A549 treated with dexamethasone at 1 μM for 4 hours (cell line): ENCODE results near the gene TNNT1. TPM values are rescaled to one million over a fixed set of nuclear protein-coding genes. Genes with fewer than 3 reads are reported as not detected.

Experiments used
- total RNA-seq: library from RNA; stranded (reverse); fragments of 200-300 nt; extraction: Qiagen RNA extraction; gene quantifications from 5 replicates; pipeline ENCODE4 v1.2.3, GENCODE V29; 2022

The TNNT1 gene
- total RNA-seq = 124 to 145 TPM (median 127 TPM) in 5 replicates

GRCh38 chr19:55149078-55150003, at the start of gene TNNT1:
TSS of gene TNNT1 (minus strand) at chr19:55149206. CDS start at chr19:55147157, 2,049 bp downstream.

DNA sequence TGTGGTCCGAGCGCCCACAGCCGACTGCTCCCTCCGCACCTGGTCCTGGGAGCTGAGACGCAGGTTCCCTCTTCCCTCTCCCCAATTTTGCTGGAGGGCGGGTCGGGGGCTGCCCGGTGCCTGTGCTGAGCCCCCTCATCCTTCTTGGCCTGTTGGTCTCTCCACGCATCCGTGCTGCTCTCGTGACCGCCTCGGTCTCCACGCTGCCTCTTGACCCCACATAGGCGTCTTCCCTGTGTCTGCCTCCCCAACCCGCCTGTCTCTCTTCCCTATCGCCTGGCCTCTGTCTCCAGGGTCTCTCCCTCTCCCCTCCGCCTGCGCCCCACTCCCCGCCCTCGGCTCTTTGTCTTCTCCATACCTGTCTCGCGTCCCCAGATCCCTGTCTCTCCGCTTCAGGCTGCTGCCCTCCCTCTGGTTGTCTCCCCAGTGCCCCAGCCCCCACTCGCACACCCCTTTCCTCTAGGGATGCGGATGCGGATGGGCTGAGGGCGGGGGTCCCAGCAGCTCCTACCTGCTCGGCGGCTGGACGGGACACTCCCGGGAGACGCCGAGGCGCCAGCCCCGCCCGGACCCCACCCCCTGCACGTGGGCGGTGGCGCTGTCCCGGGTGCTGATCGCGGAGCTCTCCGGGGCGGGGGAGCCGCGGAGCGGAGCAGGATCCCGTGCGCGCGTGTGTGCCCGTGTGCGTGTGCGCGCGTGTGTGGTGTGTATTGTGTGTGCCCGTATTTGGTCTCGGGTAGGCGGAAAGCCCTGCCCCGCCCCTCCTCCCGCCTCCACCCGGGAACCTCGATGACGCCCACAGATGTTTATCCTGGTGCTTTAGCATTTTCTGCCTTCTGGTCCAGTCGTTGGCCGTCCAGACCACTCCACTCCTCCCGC, 30.8 kb upstream of the TNNT1 start, which contains the start of gene SYT5:
Gene SYT5, minus strand, starts transcription at position 684 of the 879 bp plus-strand sequence. CDS start 1,248 bp downstream, outside the sequence.

GRCh38 chr19:55166530-55167268, 17.7 kb upstream of the TNNT1 start, which contains the start of gene DNAAF3:
TSS of gene DNAAF3 (minus strand) at chr19:55166613. CDS start at chr19:55166413, 200 bp downstream.

DNA sequence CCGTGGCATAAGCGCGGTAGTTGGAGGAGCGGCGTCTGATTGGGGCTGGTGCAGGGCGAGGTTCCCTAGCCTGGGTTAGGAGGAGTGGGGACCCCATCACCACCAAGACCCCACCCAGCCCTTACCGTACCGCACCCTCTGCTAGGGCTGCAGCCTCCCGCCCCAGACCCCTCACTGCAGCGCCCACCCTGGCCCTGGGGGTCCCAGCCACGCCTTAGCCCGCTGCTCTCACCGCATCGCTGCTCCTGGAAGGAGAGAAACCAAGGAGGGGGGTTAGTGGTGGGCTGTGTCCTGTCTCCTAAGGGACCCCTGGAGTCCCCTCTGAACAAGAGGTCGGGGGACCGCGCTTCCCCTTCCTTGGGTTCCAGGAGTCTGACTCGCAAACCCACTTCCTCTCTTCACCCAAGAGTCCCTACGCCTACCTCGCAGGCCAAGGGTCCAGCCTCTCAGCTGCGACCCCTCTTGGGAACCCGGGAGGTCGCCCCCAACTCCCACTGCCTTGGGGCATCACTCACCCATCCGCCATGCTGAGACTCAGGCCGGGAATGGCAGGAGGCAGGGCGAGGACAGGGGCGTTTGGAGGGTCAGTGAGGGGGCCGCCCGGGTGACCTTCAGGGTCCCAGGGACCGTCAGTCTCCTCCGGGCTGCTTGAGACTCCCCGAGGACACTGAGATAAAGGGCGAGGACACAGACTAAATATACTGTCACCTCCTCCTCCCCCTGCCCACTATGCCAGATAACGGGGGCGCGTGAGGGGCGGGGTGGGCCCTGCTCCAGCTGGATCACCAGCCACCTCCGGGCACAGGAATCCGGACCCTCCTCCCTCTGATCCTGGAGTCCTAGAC, 8.3 kb upstream of the TNNT1 start, which contains the start of gene TNNI3:
Gene TNNI3, minus strand, starts transcription at position 669 of the 845 bp plus-strand sequence. Its CDS starts 143 bp downstream, at position 526.

DNA sequence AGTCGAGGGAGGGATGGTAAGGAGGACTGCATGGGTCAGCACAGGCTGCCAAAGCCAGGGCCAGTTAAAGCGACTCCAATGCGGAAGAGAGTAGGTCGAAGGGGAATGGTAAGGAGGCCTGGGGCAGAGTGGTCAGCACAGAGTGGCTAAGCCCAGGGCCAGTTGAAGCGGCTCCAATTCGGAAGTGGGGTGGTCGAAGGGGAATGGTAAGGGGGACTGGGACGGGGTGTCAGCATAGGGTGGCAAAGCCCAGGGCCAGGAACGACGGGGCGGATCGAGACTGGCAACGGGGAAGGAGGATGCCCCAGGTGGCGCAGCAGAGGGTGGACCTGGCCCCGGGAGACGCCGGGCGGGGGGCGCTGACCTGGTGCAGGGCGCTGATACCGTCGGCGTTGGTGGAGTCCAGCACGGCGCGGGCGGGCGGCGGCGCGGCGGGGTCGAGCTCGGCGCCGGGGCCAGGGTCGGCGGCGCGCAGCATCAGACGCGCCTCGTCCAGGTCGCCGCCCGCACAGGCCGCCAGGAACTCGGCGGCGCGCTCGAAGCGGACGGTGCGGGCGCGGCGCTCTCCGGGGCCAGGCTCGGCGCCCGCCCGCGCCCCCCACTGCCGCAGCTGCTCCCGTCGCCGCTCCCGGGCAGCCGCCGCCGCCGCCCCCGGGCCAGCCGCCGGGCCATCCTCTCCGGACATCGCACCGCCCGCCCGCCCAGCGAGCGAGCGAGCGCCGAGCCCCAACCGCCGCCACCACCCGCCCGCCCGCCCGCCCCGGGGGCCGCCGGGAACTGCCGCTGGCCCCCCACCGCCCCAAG, 31.9 kb downstream of the TNNT1 start, which contains the start of gene PPP1R12C:
Gene PPP1R12C, minus strand, starts transcription at position 779 of the 804 bp plus-strand sequence. Its CDS starts 94 bp downstream, at position 685.

Other genes starting within 250 kb of the TNNT1 start
- not detected in 5 replicates for gene NCR1, start 243.1 kb downstream of the TNNT1 start, total RNA-seq
- gene NLRP7, start 201.7 kb downstream of the TNNT1 start, total RNA-seq = not detected in 5 replicates
- gene NLRP2, start 182.8 kb downstream of the TNNT1 start, total RNA-seq = 22.3 to 27.6 TPM (median 27.3 TPM) in 5 replicates
- 0.13 to 0.27 TPM (median 0.18 TPM) in 4 of 5 replicates, not detected in the other for gene GP6, start 110.9 kb downstream of the TNNT1 start, total RNA-seq
- gene RDH13, start 86.1 kb downstream of the TNNT1 start, total RNA-seq = 15.4 to 23.5 TPM (median 22.0 TPM) in 5 replicates
- 2.9 to 5.9 TPM (median 5.1 TPM) in 5 replicates for gene EPS8L1, start 73.3 kb downstream of the TNNT1 start, total RNA-seq
- 48.3 to 84.2 TPM (median 76.7 TPM) in 5 replicates for gene PPP1R12C, start 31.6 kb downstream of the TNNT1 start, total RNA-seq
- 6.4 to 9.5 TPM (median 8.1 TPM) in 5 replicates for gene TNNI3, start 8.5 kb upstream of the TNNT1 start, total RNA-seq
- gene DNAAF3, start 17.4 kb upstream of the TNNT1 start, total RNA-seq = 3.2 to 7.0 TPM (median 5.7 TPM) in 5 replicates
- gene SYT5, start 31.1 kb upstream of the TNNT1 start, total RNA-seq = 1.4 to 3.7 TPM (median 2.6 TPM) in 5 replicates
- 3.1 to 4.5 TPM (median 3.9 TPM) in 5 replicates for gene PTPRH, start 60.3 kb upstream of the TNNT1 start, total RNA-seq
- gene TMEM86B, start 79.6 kb upstream of the TNNT1 start, total RNA-seq = 2.5 to 4.7 TPM (median 3.8 TPM) in 5 replicates
- gene PPP6R1, start 109.8 kb upstream of the TNNT1 start, total RNA-seq = 75.8 to 120 TPM (median 119 TPM) in 5 replicates
- gene HSPBP1, start 130.9 kb upstream of the TNNT1 start, total RNA-seq = 119 to 129 TPM (median 124 TPM) in 5 replicates
- gene BRSK1, start 134.8 kb upstream of the TNNT1 start, total RNA-seq = 2.1 to 4.9 TPM (median 3.1 TPM) in 5 replicates
- not detected in 5 replicates for gene TMEM150B, start 176.1 kb upstream of the TNNT1 start, total RNA-seq
- 3.2 to 5.5 TPM (median 4.9 TPM) in 5 replicates for gene KMT5C, start 190.7 kb upstream of the TNNT1 start, total RNA-seq
- 0.75 to 1.2 TPM (median 0.91 TPM) in 5 replicates for gene COX6B2, start 205.5 kb upstream of the TNNT1 start, total RNA-seq
- gene GARIN5B, start 214.1 kb upstream of the TNNT1 start, total RNA-seq = 0.08 to 0.22 TPM (median 0.15 TPM) in 5 replicates
- gene IL11, start 221.3 kb upstream of the TNNT1 start, total RNA-seq = 8.4 to 11.3 TPM (median 8.6 TPM) in 5 replicates
- 0.86 to 1.9 TPM (median 1.1 TPM) in 5 replicates for gene TMEM190, start 227.6 kb upstream of the TNNT1 start, total RNA-seq
- gene TMEM238, start 235.1 kb upstream of the TNNT1 start, total RNA-seq = 2.4 to 7.0 TPM (median 4.2 TPM) in 5 replicates
- gene RPL28, start 236.7 kb upstream of the TNNT1 start, total RNA-seq = 2,624 to 3,119 TPM (median 2,807 TPM) in 5 replicates